Keratinocyte (primary cell): ENCODE measurements around the gene HHIPL1.

Experiments used
- EZH2 ChIP-seq: IDR thresholded peaks from one replicate; pipeline ENCODE4 v1.6.1; 2012; ENCODE audit warnings: inconsistent platforms, mild to moderate bottlenecking, low read length, moderate library complexity
- TF ChIP-seq, protein P1 (sequence below), 3 experiments: IDR thresholded peaks in 1 of 3; conservative IDR thresholded peaks in 1 of 3; optimal IDR thresholded peaks in 1 of 3; 2 replicates in 2 of 3; 3 replicates in 1 of 3; pipeline versions ENCODE3 to v1.5.1; 2011; ENCODE audit warnings: low read length in 3 of 3, mild to moderate bottlenecking in 3 of 3, moderate library complexity in 2 of 3, control low read depth in 1 of 3, inconsistent platforms in 1 of 3; ENCODE audit not compliant: insufficient read depth in 2 of 3; ENCODE audit errors: extremely low read depth in 1 of 3

DNA sequence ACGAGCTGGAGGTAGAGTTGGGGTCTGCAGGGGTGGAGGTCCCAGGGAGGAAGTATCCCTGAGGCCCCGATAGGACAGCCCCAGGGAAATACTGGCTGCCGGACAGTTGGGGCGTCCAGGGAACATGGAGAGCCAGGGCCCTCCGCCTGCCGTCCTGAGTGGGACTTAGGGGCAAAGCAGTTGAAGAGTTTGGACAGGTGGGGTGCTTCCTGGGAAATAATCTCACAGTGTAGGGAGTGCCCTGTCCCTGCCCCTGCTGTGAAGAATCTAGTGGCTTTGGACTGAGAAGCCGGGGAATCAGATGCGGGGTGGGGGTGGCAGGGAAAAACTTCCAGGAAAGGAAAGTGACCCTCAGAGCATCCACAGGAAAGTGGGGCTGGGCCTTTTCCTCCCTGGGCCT, 9.8 kb upstream of the HHIPL1 start:
- TF ChIP-seq, protein P1, sequence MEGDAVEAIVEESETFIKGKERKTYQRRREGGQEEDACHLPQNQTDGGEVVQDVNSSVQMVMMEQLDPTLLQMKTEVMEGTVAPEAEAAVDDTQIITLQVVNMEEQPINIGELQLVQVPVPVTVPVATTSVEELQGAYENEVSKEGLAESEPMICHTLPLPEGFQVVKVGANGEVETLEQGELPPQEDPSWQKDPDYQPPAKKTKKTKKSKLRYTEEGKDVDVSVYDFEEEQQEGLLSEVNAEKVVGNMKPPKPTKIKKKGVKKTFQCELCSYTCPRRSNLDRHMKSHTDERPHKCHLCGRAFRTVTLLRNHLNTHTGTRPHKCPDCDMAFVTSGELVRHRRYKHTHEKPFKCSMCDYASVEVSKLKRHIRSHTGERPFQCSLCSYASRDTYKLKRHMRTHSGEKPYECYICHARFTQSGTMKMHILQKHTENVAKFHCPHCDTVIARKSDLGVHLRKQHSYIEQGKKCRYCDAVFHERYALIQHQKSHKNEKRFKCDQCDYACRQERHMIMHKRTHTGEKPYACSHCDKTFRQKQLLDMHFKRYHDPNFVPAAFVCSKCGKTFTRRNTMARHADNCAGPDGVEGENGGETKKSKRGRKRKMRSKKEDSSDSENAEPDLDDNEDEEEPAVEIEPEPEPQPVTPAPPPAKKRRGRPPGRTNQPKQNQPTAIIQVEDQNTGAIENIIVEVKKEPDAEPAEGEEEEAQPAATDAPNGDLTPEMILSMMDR (optimal IDR thresholded peaks at IDR 0.05 in 1 of 3, IDR thresholded peaks at IDR 0.05 in 1 of 3, conservative IDR thresholded peaks at IDR 0.05 in 1 of 3; ENCODE audit: extremely low read depth in 1 of 3, insufficient read depth in 2 of 3, low read length in 3 of 3): no peak
- no peak for TF ChIP-seq EZH2
